Hematopoietic multipotent progenitor cell treated with erythropoietin and hydrocortisone succinate and interleukin-3 and kit ligand, for 8 days (in vitro differentiated cells): ENCODE measurements around the gene RPAIN.

ENCODE experiments used
- DNase-seq: peaks from one replicate; pipeline ENCODE4 v3.0.0-alpha.2; 2015

Gene RPAIN

GRCh38 chr17:5419959-5420653 is at the start of gene RPAIN:
Gene RPAIN, plus strand, starts transcription at chr17:5420182. Its CDS starts 29 bp downstream, at chr17:5420211.
- DNase-seq, result peak; percentile 93

GRCh38 chr17:5370411-5370810 is 49.6 kb upstream of the RPAIN start:
- no peak for DNase-seq

GRCh38 chr17:5373112-5373511 is 46.9 kb upstream of the RPAIN start:
- DNase-seq, result no peak

GRCh38 chr17:5378566-5379207 is 41.3 kb upstream of the RPAIN start:
- DNase-seq, result no peak

GRCh38 chr17:5379351-5380107 is 40.5 kb upstream of the RPAIN start:
- no peak for DNase-seq

- no peak for DNase-seq
Measured at GRCh38 chr17:5380491-5381135, 39.4 kb upstream of the RPAIN start.

- DNase-seq, result no peak
Measured at GRCh38 chr17:5381542-5381941, 38.4 kb upstream of the RPAIN start.

GRCh38 chr17:5391678-5392077 is 28.3 kb upstream of the RPAIN start:
- DNase-seq, result no peak

- no peak for DNase-seq
Measured at GRCh38 chr17:5396612-5397011, 23.4 kb upstream of the RPAIN start.

GRCh38 chr17:5399767-5400166 is 20.2 kb upstream of the RPAIN start:
- no peak for DNase-seq

GRCh38 chr17:5405400-5405799 is 14.6 kb upstream of the RPAIN start:
- DNase-seq, result no peak

- DNase-seq, result peak; percentile 72
Measured at GRCh38 chr17:5408186-5408585, 11.8 kb upstream of the RPAIN start.

GRCh38 chr17:5410594-5411272 is 9.2 kb upstream of the RPAIN start:
- no peak for DNase-seq

GRCh38 chr17:5413682-5414081 is 6.3 kb upstream of the RPAIN start:
- DNase-seq, result no peak

- no peak for DNase-seq
Measured at GRCh38 chr17:5416901-5417300, 3.1 kb upstream of the RPAIN start.

- peak; percentile 62 for DNase-seq
Measured at GRCh38 chr17:5418858-5419355, 1.1 kb upstream of the RPAIN start.

- peak; percentile 99 for DNase-seq
Measured at GRCh38 chr17:5419356-5419958, 525 bp upstream of the RPAIN start, which contains the start of gene NUP88. Gene NUP88, minus strand, starts transcription at chr17:5419662. Its CDS starts 12 bp downstream, at chr17:5419650.

GRCh38 chr17:5422505-5422904 is 2.5 kb downstream of the RPAIN start:
- no peak for DNase-seq

- DNase-seq, result no peak
Measured at GRCh38 chr17:5424909-5425308, 4.9 kb downstream of the RPAIN start.

- DNase-seq, result no peak
Measured at GRCh38 chr17:5425826-5426225, 5.8 kb downstream of the RPAIN start.

GRCh38 chr17:5429191-5429887 is 9.4 kb downstream of the RPAIN start:
- no peak for DNase-seq
